Gastrocnemius medialis (tissue), 4 donors: Measurements from ENCODE around the gene CDK4. TPM values are rescaled to one million over a fixed set of nuclear protein-coding genes. Genes with fewer than 3 reads are reported as not detected.

ENCODE experiments used
- ATAC-seq, 2 donors: fragments of 150-250 bp; one replicate each; pipeline ENCODE4 v1.9.1; 2016
- DNase-seq, 2 donors: peaks; one replicate each; pipeline ENCODE4 v3.0.0-alpha.2; 2019
- H3K27ac ChIP-seq, 4 donors: fragments of 200-600 bp; sonication (generic); 1 replicate in 1 of 4; 2 replicates in 3 of 4; pipeline ENCODE4 v1.5.1; 2016 to 2018; ENCODE audit warnings: mild to moderate bottlenecking in 2 of 4, moderate library complexity in 1 of 4
- H3K27me3 ChIP-seq, 3 donors: fragments of 200-600 bp; sonication (generic) in 2 of 3; 1 replicate in 1 of 3; 2 replicates in 2 of 3; pipeline versions ENCODE4 v1.5.1 to v1.6.0; 2016 to 2019; ENCODE audit warnings: mild to moderate bottlenecking in 1 of 3, moderate library complexity in 1 of 3
- H3K36me3 ChIP-seq, 2 donors: fragments of 200-600 bp; sonication (generic) in 1 of 2; one replicate each; pipeline ENCODE4 v1.5.1; 2017 to 2018
- H3K4me1 ChIP-seq, 2 donors: fragments of 200-600 bp; sonication (generic) in 1 of 2; one replicate each; pipeline ENCODE4 v1.5.1; 2016 to 2017; ENCODE audit warnings: mild to moderate bottlenecking in 2 of 2
- H3K4me3 ChIP-seq, 4 donors: fragments of 200-600 bp; sonication (generic) in 3 of 4; 1 replicate in 1 of 4; 2 replicates in 3 of 4; pipeline ENCODE4 v1.5.1; 2016 to 2019; ENCODE audit warnings: mild to moderate bottlenecking in 2 of 4
- H3K9me3 ChIP-seq, 3 donors: fragments of 200-600 bp; sonication (generic) in 2 of 3; 1 replicate in 1 of 3; 2 replicates in 2 of 3; pipeline ENCODE4 v1.5.1; 2016 to 2019
- POLR2A ChIP-seq, 2 donors: fragments of 450-650 bp; IDR thresholded peaks; one replicate each; pipeline ENCODE4 v1.6.1; 2017; ENCODE audit warnings: antibody characterized with exemption in 2 of 2, mild to moderate bottlenecking in 2 of 2, moderate library complexity in 2 of 2
- in situ Hi-C, 4 donors: fragments of 200-750 bp; cut with MboI; loops; one replicate each; pipeline versions ENCODE4 v1.15.0 to v1.8.0; 2017; ENCODE audit warnings: low sequenced_read_pairs in 4 of 4
- intact Hi-C: fragments of 100-400 bp; cut with DNase I; formaldehyde crosslinking; loops from one replicate; pipeline ENCODE4 v1.15.1; 2023; ENCODE audit warnings: low total_unique reads
- total RNA-seq, 4 donors: library from RNA; depleted of rRNA; stranded (reverse); fragments of >200 nt; gene quantifications; one replicate each; pipeline versions ENCODE4 v1.1.0 to v1.2.3, GENCODE V29; 2016
- TF ChIP-seq, protein P1 (sequence below), 5 experiments: fragments of 450-650 bp in 3 of 5; fragments of 200-600 bp in 2 of 5; sonication (generic) in 2 of 5; IDR thresholded peaks in 4 of 5; conservative IDR thresholded peaks in 1 of 5; 1 replicate in 4 of 5; 2 replicates in 1 of 5; pipeline ENCODE4 v1.5.1; 2016 to 2019; ENCODE audit warnings: antibody characterized with exemption in 5 of 5, mild to moderate bottlenecking in 3 of 5, moderate library complexity in 3 of 5

CDK4 gene
- total RNA-seq, 4 donors from 2014 or later = 39.7 to 55.5 (median 47.4) TPM

- intact Hi-C loops = loop anchor here (1.0 to 2.0 kb wide), 2 partner anchors 10 to 19 kb away; partner anchors contain the start of genes CDK4 and TSFM
- H3K4me3 ChIP-seq = peak within 1 kb of the TSS; percentile 79 to 97 (median 90)
- no peaks in the 10 kb centered on the region for H3K9me3 ChIP-seq
- ATAC-seq (peak; percentile 92 to 97), DNase-seq (peak; percentile 89 to 92)
- H3K27ac ChIP-seq = peak within 1 kb of the TSS; percentile 84 to 94 (median 87)
- TF ChIP-seq POLR2A (IDR thresholded peaks at IDR 0.05) = peak; percentile 44 to 45
- TF ChIP-seq, protein P1, sequence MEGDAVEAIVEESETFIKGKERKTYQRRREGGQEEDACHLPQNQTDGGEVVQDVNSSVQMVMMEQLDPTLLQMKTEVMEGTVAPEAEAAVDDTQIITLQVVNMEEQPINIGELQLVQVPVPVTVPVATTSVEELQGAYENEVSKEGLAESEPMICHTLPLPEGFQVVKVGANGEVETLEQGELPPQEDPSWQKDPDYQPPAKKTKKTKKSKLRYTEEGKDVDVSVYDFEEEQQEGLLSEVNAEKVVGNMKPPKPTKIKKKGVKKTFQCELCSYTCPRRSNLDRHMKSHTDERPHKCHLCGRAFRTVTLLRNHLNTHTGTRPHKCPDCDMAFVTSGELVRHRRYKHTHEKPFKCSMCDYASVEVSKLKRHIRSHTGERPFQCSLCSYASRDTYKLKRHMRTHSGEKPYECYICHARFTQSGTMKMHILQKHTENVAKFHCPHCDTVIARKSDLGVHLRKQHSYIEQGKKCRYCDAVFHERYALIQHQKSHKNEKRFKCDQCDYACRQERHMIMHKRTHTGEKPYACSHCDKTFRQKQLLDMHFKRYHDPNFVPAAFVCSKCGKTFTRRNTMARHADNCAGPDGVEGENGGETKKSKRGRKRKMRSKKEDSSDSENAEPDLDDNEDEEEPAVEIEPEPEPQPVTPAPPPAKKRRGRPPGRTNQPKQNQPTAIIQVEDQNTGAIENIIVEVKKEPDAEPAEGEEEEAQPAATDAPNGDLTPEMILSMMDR (IDR thresholded peaks at IDR 0.05 in 4 of 5, conservative IDR thresholded peaks at IDR 0.05 in 1 of 5) = no peak
- H3K27me3 ChIP-seq = peaks cover under 1 to 3% (median 3%) of the 10 kb centered on the region in 3 donors
- in situ Hi-C loops = no loop called here
- peaks cover 0 to 39% of the 10 kb centered on the region in 2 donors for H3K36me3 ChIP-seq
- H3K4me1 ChIP-seq = peaks cover 17 to 20% of the 10 kb centered on the region in 2 donors
These were observed 19.8 kb upstream of the CDK4 start, which contains the start of gene METTL1 for GRCh38 chr12:57771873-57772428. Gene METTL1, minus strand, starts transcription at chr12:57772105. Its CDS starts 22 bp downstream, at chr12:57772083.

DNA sequence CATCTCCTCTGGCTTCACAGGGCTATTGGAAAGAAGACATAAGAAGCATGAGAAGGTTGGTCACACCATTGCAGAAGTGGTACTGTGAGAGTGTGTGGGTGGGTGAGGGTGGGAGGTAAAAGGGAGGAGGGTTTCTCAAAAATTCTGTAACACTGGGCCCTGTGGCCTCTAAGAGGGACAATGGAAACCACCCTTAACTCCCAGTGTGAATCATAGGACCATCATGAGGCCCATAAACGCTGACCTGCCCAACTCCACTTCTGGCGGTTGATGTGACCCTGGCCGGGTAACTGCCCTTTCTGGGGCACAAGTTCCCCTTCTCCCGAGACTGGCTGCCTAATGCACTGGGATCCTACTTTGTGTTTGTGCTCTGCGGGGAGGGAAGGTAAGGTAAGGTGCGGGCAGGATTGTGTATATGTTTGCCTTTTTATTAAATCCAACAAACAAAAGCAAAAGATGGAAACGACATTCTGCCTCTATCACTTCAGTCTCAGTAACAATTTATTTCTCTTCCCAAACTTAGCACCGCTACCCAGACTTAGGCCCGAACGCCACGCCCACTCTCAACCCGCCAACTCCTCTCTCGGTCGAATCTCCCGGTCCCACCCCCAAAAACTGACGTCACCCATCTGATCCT, 19.2 kb upstream of the CDK4 start:
- TF ChIP-seq, protein P1 (IDR thresholded peaks at IDR 0.05 in 4 of 5, conservative IDR thresholded peaks at IDR 0.05 in 1 of 5) = no peak
- TF ChIP-seq POLR2A (IDR thresholded peaks at IDR 0.05) = no peak
- in situ Hi-C loops (no loop called here), intact Hi-C loops (no loop called here)
- no peaks in the 10 kb centered on the region for H3K9me3 ChIP-seq
- peaks cover 0 to 39% of the 10 kb centered on the region in 2 donors for H3K36me3 ChIP-seq
- ATAC-seq (peak; percentile 53 to 70), DNase-seq (peak; percentile 66 to 68)
- peaks cover 7 to 9% (median 9%) of the 10 kb centered on the region in 3 donors for H3K27me3 ChIP-seq
- H3K4me3 ChIP-seq = peak overlapping the region; percentile 79 to 97 (median 90)
- H3K4me1 ChIP-seq = peaks cover 22 to 26% of the 10 kb centered on the region in 2 donors
- H3K27ac ChIP-seq = peak overlapping the region; percentile 84 to 94 (median 87)

- TF ChIP-seq, protein P1 (IDR thresholded peaks at IDR 0.05 in 4 of 5, conservative IDR thresholded peaks at IDR 0.05 in 1 of 5) = no peak
- no peak for TF ChIP-seq POLR2A (IDR thresholded peaks at IDR 0.05)
- intact Hi-C loops = no loop called here
- H3K27me3 ChIP-seq = peaks cover 13 to 15% (median 14%) of the 10 kb centered on the region in 3 donors
- no peak for DNase-seq
- ATAC-seq = no peak
- H3K27ac ChIP-seq = no peak overlapping the region
- peak overlapping the region in 1 of 4 donors; percentile 79 for H3K4me3 ChIP-seq
- no peaks in the 10 kb centered on the region for H3K9me3 ChIP-seq
- peaks cover 25 to 32% of the 10 kb centered on the region in 2 donors for H3K4me1 ChIP-seq
- in situ Hi-C loops = no loop called here
- peaks cover 0 to 35% of the 10 kb centered on the region in 2 donors for H3K36me3 ChIP-seq
These were observed 18.6 kb upstream of the CDK4 start for GRCh38 chr12:57770734-57771133.

GRCh38 chr12:57769594-57769993, 17.5 kb upstream of the CDK4 start:
- peaks cover 0 to 33% of the 10 kb centered on the region in 2 donors for H3K36me3 ChIP-seq
- H3K27me3 ChIP-seq = peaks cover 24 to 27% (median 26%) of the 10 kb centered on the region in 3 donors
- peaks cover 31 to 41% of the 10 kb centered on the region in 2 donors for H3K4me1 ChIP-seq
- no peak for DNase-seq
- intact Hi-C loops (no loop called here), in situ Hi-C loops (no loop called here)
- no peak for ATAC-seq
- no peak overlapping the region for H3K27ac ChIP-seq
- H3K4me3 ChIP-seq = no peak overlapping the region
- TF ChIP-seq, protein P1 (IDR thresholded peaks at IDR 0.05 in 4 of 5, conservative IDR thresholded peaks at IDR 0.05 in 1 of 5) = no peak
- TF ChIP-seq POLR2A (IDR thresholded peaks at IDR 0.05) = no peak
- no peaks in the 10 kb centered on the region for H3K9me3 ChIP-seq
